ENCODE results near the gene SEMA4B. TPM values are rescaled to one million over a fixed set of nuclear protein-coding genes. Genes with fewer than 3 reads are reported as not detected.

The SEMA4B gene
- total and polyA plus RNA-seq, 5 donors from 2014 or later = 5.1 to 20.2 (median 7.2) TPM

DNA sequence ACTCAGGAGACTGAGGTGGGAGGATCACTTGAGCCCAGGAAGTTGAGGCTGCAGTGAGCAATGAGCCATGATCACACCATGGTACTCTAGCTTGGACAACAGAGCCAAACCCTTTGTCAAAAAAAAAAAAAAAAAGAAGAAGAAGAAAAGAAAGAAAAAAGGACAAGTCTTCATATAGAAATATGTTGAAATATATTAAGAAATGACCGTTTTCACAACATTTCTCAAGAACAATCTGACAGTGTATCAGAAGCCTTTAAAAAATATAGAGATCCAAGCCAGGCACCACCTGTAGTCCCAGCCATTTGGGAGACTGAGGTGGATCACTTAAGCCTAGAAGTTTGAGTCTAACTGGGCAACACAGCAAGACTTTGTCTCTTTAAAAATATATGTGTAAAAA lies 29.5 kb upstream of the SEMA4B start:
- Histone ChIP-seq H3K9me3 (ENCODE audit: control insufficient read depth in 2 of 2, low read length in 2 of 2) (no peaks in the 10 kb centered on the region), H3K36me3 (ENCODE audit: control insufficient read depth, insufficient read depth, low read length) (no peaks in the 10 kb centered on the region), H3K4me1 (ENCODE audit: control insufficient read depth, insufficient read depth, low read length, poor library complexity, severe bottlenecking) (no peaks in the 10 kb centered on the region), H3K27ac (ENCODE audit: insufficient read depth, low read length, poor library complexity, severe bottlenecking) (no peak overlapping the region), H3K27me3 (ENCODE audit: control insufficient read depth, insufficient read depth, low read length) (no peaks in the 10 kb centered on the region), H3K4me3 (ENCODE audit: low read depth, low read length) (no peak overlapping the region)
- H3K36me3 Mint-ChIP-seq = no peaks in the 10 kb centered on the region
- H3K9me3 Mint-ChIP-seq = peaks cover 0 to 2% (median 0%) of the 10 kb centered on the region in 7 donors
- peaks cover 0 to 3% (median 0%) of the 10 kb centered on the region in 4 donors for H3K4me1 Mint-ChIP-seq
- peaks cover 7% of the 10 kb centered on the region for H3K27me3 Mint-ChIP-seq
- H3K27ac Mint-ChIP-seq = no peak overlapping the region
- DNase-seq (no peak), ATAC-seq (ENCODE audit: low read depth in 2 of 2) (no peak)
- no peak overlapping the region for H3K4me3 Mint-ChIP-seq

- Mint-ChIP-seq H3K9me3 (peaks cover 0 to 2% (median 0%) of the 10 kb centered on the region in 7 donors), H3K4me3 (no peak overlapping the region), H3K27ac (peak overlapping the region in 1 of 3 donors; percentile 18), H3K36me3 (no peaks in the 10 kb centered on the region), H3K4me1 (peaks cover 0 to under 1% (median under 1%) of the 10 kb centered on the region in 4 donors), H3K27me3 (peaks cover 7% of the 10 kb centered on the region)
- H3K27ac ChIP-seq (ENCODE audit: insufficient read depth, low read length, poor library complexity, severe bottlenecking) = no peak overlapping the region
- no peaks in the 10 kb centered on the region for H3K27me3 ChIP-seq (ENCODE audit: control insufficient read depth, insufficient read depth, low read length)
- no peak overlapping the region for H3K4me3 ChIP-seq (ENCODE audit: low read depth, low read length)
- no peaks in the 10 kb centered on the region for H3K9me3 ChIP-seq (ENCODE audit: control insufficient read depth in 2 of 2, low read length in 2 of 2)
- DNase-seq (no peak), ATAC-seq (ENCODE audit: low read depth in 2 of 2) (no peak)
- no peaks in the 10 kb centered on the region for H3K36me3 ChIP-seq (ENCODE audit: control insufficient read depth, insufficient read depth, low read length)
- H3K4me1 ChIP-seq (ENCODE audit: control insufficient read depth, insufficient read depth, low read length, poor library complexity, severe bottlenecking) = no peaks in the 10 kb centered on the region
Observed at GRCh38 chr15:90173372-90173771, 27.8 kb upstream of the SEMA4B start.

- no peaks in the 10 kb centered on the region for H3K4me1 ChIP-seq (ENCODE audit: control insufficient read depth, insufficient read depth, low read length, poor library complexity, severe bottlenecking)
- ATAC-seq (ENCODE audit: low read depth in 2 of 2) (no peak), DNase-seq (no peak)
- peak overlapping the region in 1 of 3 donors; percentile 52 for H3K27ac Mint-ChIP-seq
- peaks cover 4% of the 10 kb centered on the region for H3K36me3 Mint-ChIP-seq
- peaks cover 0 to 2% (median 0%) of the 10 kb centered on the region in 7 donors for H3K9me3 Mint-ChIP-seq
- H3K4me3 Mint-ChIP-seq = no peak overlapping the region
- no peaks in the 10 kb centered on the region for H3K9me3 ChIP-seq (ENCODE audit: control insufficient read depth in 2 of 2, low read length in 2 of 2)
- H3K36me3 ChIP-seq (ENCODE audit: control insufficient read depth, insufficient read depth, low read length) = no peaks in the 10 kb centered on the region
- peaks cover 12% of the 10 kb centered on the region for H3K27me3 Mint-ChIP-seq
- peaks cover 0 to 5% (median 0%) of the 10 kb centered on the region in 4 donors for H3K4me1 Mint-ChIP-seq
- H3K27me3 ChIP-seq (ENCODE audit: control insufficient read depth, insufficient read depth, low read length) = no peaks in the 10 kb centered on the region
- H3K4me3 ChIP-seq (ENCODE audit: low read depth, low read length) = no peak overlapping the region
- no peak overlapping the region for H3K27ac ChIP-seq (ENCODE audit: insufficient read depth, low read length, poor library complexity, severe bottlenecking)
Observed at GRCh38 chr15:90174140-90174875, 26.8 kb upstream of the SEMA4B start.

DNA sequence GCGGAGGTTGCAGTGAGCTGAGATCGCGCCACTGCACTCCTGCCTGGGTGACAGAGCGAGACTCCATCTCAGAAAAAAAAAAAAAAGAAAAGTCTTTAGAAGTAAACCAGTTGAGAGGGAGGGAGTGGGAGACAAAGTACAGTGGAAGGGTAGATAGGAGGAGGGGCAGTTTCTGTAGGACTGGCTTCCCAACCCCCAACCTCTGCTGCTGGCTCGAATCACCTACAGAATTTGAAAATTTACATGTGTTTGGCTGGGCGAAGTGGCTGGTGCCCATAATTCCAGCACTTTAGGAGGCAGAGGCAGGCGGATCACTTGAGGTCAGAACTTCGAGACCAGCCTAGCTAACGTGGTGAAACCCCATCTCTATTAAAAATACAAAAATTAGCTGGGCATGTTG lies 24.1 kb upstream of the SEMA4B start:
- Histone ChIP-seq H3K9me3 (ENCODE audit: control insufficient read depth in 2 of 2, low read length in 2 of 2) (no peaks in the 10 kb centered on the region), H3K36me3 (ENCODE audit: control insufficient read depth, insufficient read depth, low read length) (no peaks in the 10 kb centered on the region), H3K4me3 (ENCODE audit: low read depth, low read length) (no peak overlapping the region), H3K27me3 (ENCODE audit: control insufficient read depth, insufficient read depth, low read length) (no peaks in the 10 kb centered on the region), H3K27ac (ENCODE audit: insufficient read depth, low read length, poor library complexity, severe bottlenecking) (no peak overlapping the region), H3K4me1 (ENCODE audit: control insufficient read depth, insufficient read depth, low read length, poor library complexity, severe bottlenecking) (no peaks in the 10 kb centered on the region)
- H3K27me3 Mint-ChIP-seq = peaks cover 8% of the 10 kb centered on the region
- ATAC-seq (ENCODE audit: low read depth in 2 of 2) = no peak
- no peak for DNase-seq
- H3K9me3 Mint-ChIP-seq = peaks cover 0 to 1% (median 0%) of the 10 kb centered on the region in 7 donors
- H3K36me3 Mint-ChIP-seq = peaks cover 5% of the 10 kb centered on the region
- H3K27ac Mint-ChIP-seq = no peak overlapping the region
- H3K4me1 Mint-ChIP-seq = peaks cover 0 to 5% (median 0%) of the 10 kb centered on the region in 4 donors
- peak overlapping the region in 1 of 4 donors; percentile 45 for H3K4me3 Mint-ChIP-seq

GRCh38 chr15:90178468-90179435 lies 22.4 kb upstream of the SEMA4B start:
- H3K4me3 Mint-ChIP-seq = no peak overlapping the region
- ATAC-seq (ENCODE audit: low read depth in 2 of 2) (no peak), DNase-seq (no peak)
- peaks cover 0 to 6% (median 0%) of the 10 kb centered on the region in 4 donors for H3K4me1 Mint-ChIP-seq
- peak overlapping the region in 1 of 3 donors; percentile 2 for H3K27ac Mint-ChIP-seq
- Histone ChIP-seq H3K36me3 (ENCODE audit: control insufficient read depth, insufficient read depth, low read length) (no peaks in the 10 kb centered on the region), H3K27me3 (ENCODE audit: control insufficient read depth, insufficient read depth, low read length) (no peaks in the 10 kb centered on the region), H3K4me1 (ENCODE audit: control insufficient read depth, insufficient read depth, low read length, poor library complexity, severe bottlenecking) (no peaks in the 10 kb centered on the region), H3K9me3 (ENCODE audit: control insufficient read depth in 2 of 2, low read length in 2 of 2) (no peaks in the 10 kb centered on the region), H3K27ac (ENCODE audit: insufficient read depth, low read length, poor library complexity, severe bottlenecking) (no peak overlapping the region), H3K4me3 (ENCODE audit: low read depth, low read length) (no peak overlapping the region)
- peaks cover 5% of the 10 kb centered on the region for H3K36me3 Mint-ChIP-seq
- peaks cover 0 to 1% (median 0%) of the 10 kb centered on the region in 7 donors for H3K9me3 Mint-ChIP-seq
- H3K27me3 Mint-ChIP-seq = peaks cover 11% of the 10 kb centered on the region

DNA sequence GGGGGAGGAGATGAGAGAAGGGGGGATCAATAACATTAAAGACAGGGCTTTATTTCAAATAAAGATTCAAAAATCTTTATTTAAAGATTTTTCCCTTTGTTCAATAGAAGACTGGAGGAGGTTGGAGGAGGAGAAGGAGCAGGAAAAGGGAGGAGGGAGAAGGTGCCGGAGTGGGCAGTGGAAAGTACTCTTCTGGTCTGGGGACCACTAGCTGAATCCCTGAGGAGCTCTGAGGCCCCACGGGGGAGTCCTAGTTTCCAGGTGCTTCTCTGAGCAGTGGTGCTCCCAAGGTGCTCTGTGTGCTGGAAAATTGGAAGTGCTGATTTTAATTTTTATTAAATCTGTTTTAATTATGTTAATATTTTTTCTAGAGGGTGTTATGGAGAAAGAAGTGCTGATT lies 19.4 kb upstream of the SEMA4B start:
- peaks cover 14% of the 10 kb centered on the region for H3K4me1 ChIP-seq (ENCODE audit: control insufficient read depth, insufficient read depth, low read length, poor library complexity, severe bottlenecking)
- peaks cover 0 to 3% (median 0%) of the 10 kb centered on the region in 7 donors for H3K9me3 Mint-ChIP-seq
- H3K27ac Mint-ChIP-seq = no peak overlapping the region
- H3K27me3 Mint-ChIP-seq = peaks cover 17% of the 10 kb centered on the region
- H3K27me3 ChIP-seq (ENCODE audit: control insufficient read depth, insufficient read depth, low read length) = no peaks in the 10 kb centered on the region
- DNase-seq (no peak), ATAC-seq (ENCODE audit: low read depth in 2 of 2) (no peak)
- H3K4me3 ChIP-seq (ENCODE audit: low read depth, low read length) = no peak overlapping the region
- H3K27ac ChIP-seq (ENCODE audit: insufficient read depth, low read length, poor library complexity, severe bottlenecking) = no peak overlapping the region
- peaks cover 5% of the 10 kb centered on the region for H3K36me3 Mint-ChIP-seq
- H3K36me3 ChIP-seq (ENCODE audit: control insufficient read depth, insufficient read depth, low read length) = no peaks in the 10 kb centered on the region
- no peaks in the 10 kb centered on the region for H3K9me3 ChIP-seq (ENCODE audit: control insufficient read depth in 2 of 2, low read length in 2 of 2)
- H3K4me3 Mint-ChIP-seq = peak overlapping the region in 2 of 4 donors; percentile 51 to 53
- peaks cover 0 to 18% (median 6%) of the 10 kb centered on the region in 4 donors for H3K4me1 Mint-ChIP-seq

DNA sequence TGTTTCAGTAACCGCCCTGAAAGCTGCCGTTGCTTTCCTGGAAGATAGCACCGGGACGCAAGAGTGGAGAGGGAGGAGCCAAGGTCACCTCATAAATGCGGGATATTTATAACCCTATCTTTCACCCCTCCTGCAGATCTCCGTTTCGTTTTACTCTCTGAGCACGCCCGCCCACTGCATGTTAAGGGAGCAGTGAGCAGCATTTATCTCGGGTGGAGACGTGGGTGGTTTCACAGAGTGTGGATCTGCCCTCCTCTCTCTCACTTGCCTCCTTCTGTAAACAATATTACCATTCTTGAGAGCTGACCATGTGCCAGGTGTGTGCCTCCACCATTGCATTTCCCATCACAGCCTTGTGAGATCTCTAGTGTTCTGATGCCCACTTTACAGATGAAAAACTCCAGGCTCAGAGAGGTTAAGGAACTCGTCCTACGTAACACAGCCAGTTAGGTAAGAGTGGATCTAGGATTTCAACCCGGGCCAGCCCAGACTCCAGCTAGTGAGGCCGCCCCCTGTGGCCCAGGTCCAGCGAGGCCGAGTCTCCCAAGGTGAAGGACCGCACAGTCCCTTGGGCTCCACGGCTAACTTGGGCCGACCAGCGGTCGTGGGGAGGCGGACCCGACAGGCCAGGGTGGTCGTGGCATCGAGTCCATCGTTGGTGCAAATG lies 16.9 kb upstream of the SEMA4B start:
- Mint-ChIP-seq H3K36me3 (peaks cover 2% of the 10 kb centered on the region), H3K4me3 (peak overlapping the region; percentile 77 to 92 (median 84)), H3K9me3 (peaks cover 0 to 3% (median 0%) of the 10 kb centered on the region in 7 donors), H3K27ac (peak overlapping the region in 1 of 3 donors; percentile 11), H3K4me1 (peaks cover 0 to 15% (median 8%) of the 10 kb centered on the region in 4 donors), H3K27me3 (peaks cover 12% of the 10 kb centered on the region)
- H3K36me3 ChIP-seq (ENCODE audit: control insufficient read depth, insufficient read depth, low read length) = no peaks in the 10 kb centered on the region
- peaks cover 14% of the 10 kb centered on the region for H3K4me1 ChIP-seq (ENCODE audit: control insufficient read depth, insufficient read depth, low read length, poor library complexity, severe bottlenecking)
- ATAC-seq (ENCODE audit: low read depth in 2 of 2) (peak; percentile 25 to 30), DNase-seq (no peak)
- no peaks in the 10 kb centered on the region for H3K9me3 ChIP-seq (ENCODE audit: control insufficient read depth in 2 of 2, low read length in 2 of 2)
- no peaks in the 10 kb centered on the region for H3K27me3 ChIP-seq (ENCODE audit: control insufficient read depth, insufficient read depth, low read length)
- H3K27ac ChIP-seq (ENCODE audit: insufficient read depth, low read length, poor library complexity, severe bottlenecking) = no peak overlapping the region
- peak overlapping the region; percentile 44 for H3K4me3 ChIP-seq (ENCODE audit: low read depth, low read length)

Data from CD4-positive, CD25-positive, alpha-beta regulatory T cell (primary cell).